Type B pancreatic cell (in vitro differentiated cells): ENCODE measurements around the gene ACTL6A. TPM values are rescaled to one million over a fixed set of nuclear protein-coding genes. Genes with fewer than 3 reads are reported as not detected.

Source experiments
- DNase-seq: peaks from one replicate; pipeline ENCODE4 v3.0.0; 2021; ENCODE audit warnings: mixed read lengths; ENCODE audit not compliant: unreplicated experiment; ENCODE audit errors: extremely low spot score
- H3K27ac Mint-ChIP-seq: 2 replicates; pipeline ENCODE4 v1.8.0; 2021; ENCODE audit warnings: mild to moderate bottlenecking, mixed read lengths
- H3K27me3 Mint-ChIP-seq: 2 replicates; pipeline ENCODE4 v1.8.0; 2021; ENCODE audit warnings: mixed read lengths
- H3K36me3 Mint-ChIP-seq: 2 replicates; pipeline ENCODE4 v1.8.0; 2021; ENCODE audit warnings: mixed read lengths
- H3K4me1 Mint-ChIP-seq: one replicate; pipeline ENCODE4 v1.8.0; 2021; ENCODE audit warnings: mixed read lengths; ENCODE audit not compliant: unreplicated experiment
- H3K4me3 Mint-ChIP-seq: 2 replicates; pipeline ENCODE4 v1.8.0; 2021; ENCODE audit warnings: mild to moderate bottlenecking, mixed read lengths
- H3K9me3 Mint-ChIP-seq: 2 replicates; pipeline ENCODE4 v1.8.0; 2021; ENCODE audit warnings: mixed read lengths
- total RNA-seq: library from RNA; stranded (reverse); gene quantifications from 2 replicates; pipeline ENCODE4 v1.2.1, GENCODE V29; 2021; ENCODE audit warnings: low replicate concordance
- TF ChIP-seq, protein P1 (sequence below): fragments of 200-600 bp; sonication (generic); conservative IDR thresholded peaks from 2 replicates; pipeline ENCODE4 v1.5.0; 2021; ENCODE audit warnings: antibody characterized with exemption, mild to moderate bottlenecking

ACTL6A gene
- total RNA-seq, 1 donor from 2014 or later = 69.5 TPM

DNA sequence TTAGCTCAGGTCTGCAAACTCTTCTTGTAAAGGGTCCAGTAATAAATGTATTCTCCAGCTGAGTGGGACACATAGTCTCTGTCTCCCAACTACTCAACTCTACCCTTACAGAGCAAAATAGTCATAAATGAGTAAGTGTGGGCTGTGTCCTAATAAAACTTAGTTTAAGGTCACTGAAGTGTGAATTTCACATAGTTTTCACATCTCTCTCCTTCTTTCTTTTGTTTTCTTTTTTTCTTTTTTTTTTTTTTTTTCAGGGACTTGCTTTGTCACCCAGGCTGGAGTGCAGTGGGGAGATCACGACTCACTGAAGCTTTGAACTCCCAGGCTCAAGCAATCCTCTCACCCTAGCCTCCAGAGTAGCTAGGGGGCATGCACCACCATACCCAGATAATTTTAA is 1.9 kb upstream of the ACTL6A start:
- peaks cover 21% of the 10 kb centered on the region for H3K4me1 Mint-ChIP-seq
- H3K4me3 Mint-ChIP-seq = no peak overlapping the region
- TF ChIP-seq, protein P1, sequence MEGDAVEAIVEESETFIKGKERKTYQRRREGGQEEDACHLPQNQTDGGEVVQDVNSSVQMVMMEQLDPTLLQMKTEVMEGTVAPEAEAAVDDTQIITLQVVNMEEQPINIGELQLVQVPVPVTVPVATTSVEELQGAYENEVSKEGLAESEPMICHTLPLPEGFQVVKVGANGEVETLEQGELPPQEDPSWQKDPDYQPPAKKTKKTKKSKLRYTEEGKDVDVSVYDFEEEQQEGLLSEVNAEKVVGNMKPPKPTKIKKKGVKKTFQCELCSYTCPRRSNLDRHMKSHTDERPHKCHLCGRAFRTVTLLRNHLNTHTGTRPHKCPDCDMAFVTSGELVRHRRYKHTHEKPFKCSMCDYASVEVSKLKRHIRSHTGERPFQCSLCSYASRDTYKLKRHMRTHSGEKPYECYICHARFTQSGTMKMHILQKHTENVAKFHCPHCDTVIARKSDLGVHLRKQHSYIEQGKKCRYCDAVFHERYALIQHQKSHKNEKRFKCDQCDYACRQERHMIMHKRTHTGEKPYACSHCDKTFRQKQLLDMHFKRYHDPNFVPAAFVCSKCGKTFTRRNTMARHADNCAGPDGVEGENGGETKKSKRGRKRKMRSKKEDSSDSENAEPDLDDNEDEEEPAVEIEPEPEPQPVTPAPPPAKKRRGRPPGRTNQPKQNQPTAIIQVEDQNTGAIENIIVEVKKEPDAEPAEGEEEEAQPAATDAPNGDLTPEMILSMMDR = no peak
- H3K9me3 Mint-ChIP-seq = no peaks in the 10 kb centered on the region
- H3K27ac Mint-ChIP-seq = no peak overlapping the region
- no peaks in the 10 kb centered on the region for H3K27me3 Mint-ChIP-seq
- no peaks in the 10 kb centered on the region for H3K36me3 Mint-ChIP-seq
- DNase-seq = no peak

DNA sequence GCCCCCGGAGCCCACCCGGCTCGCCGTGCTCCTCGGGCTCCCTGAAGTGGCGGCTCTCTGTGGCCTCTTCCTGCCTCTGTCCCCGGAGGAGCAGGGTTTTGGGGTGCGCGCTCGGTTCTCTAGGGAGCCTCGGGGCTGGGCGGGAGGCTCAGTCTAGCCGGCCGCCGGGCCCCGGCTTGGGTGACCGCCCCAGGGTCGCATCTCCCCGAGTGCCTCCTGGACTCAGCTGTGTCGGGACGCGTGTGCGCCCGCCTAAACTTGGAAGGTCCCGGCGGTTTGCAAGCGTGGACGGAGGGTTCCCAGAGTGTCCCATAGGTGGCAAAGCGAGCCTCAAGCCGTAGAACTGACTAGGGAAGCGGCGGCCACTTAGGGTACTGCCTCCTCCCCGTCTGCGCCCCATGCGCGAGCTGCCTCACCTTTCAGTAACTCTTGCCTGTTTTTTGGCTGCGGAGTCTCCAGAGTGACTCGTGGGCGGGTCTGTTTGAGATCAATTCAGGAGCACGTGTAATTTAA is 601 bp downstream of the ACTL6A start:
- Mint-ChIP-seq H3K4me3 (peak overlapping the region; percentile 98), H3K27ac (peak overlapping the region; percentile 87), H3K36me3 (no peaks in the 10 kb centered on the region), H3K27me3 (no peaks in the 10 kb centered on the region), H3K9me3 (no peaks in the 10 kb centered on the region), H3K4me1 (peaks cover 23% of the 10 kb centered on the region)
- DNase-seq = peak; percentile 77
- TF ChIP-seq, protein P1 = peak; percentile 74

DNA sequence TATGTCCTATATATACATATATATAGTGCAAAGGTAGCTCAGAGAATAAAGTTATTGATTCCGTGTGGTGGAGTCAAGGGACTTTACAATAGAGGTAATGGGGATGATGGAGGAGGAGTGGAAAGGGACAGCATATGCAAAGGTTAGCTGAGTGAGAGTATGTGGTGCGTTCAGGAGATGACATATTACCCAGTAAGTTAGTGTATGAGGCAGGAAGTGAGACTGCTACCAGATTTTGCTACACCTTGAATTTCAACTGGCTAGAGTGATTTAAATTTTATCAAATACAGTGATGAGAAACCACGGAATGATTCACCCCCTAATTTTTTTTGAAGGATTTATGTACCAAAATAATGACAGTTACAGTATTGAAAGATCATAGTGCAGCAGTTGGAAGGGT is 2.8 kb downstream of the ACTL6A start:
- H3K36me3 Mint-ChIP-seq = peaks cover 2% of the 10 kb centered on the region
- H3K27ac Mint-ChIP-seq = no peak overlapping the region
- peaks cover 18% of the 10 kb centered on the region for H3K4me1 Mint-ChIP-seq
- TF ChIP-seq, protein P1 = no peak
- H3K9me3 Mint-ChIP-seq = no peaks in the 10 kb centered on the region
- H3K27me3 Mint-ChIP-seq = no peaks in the 10 kb centered on the region
- no peak for DNase-seq
- H3K4me3 Mint-ChIP-seq = no peak overlapping the region

DNA sequence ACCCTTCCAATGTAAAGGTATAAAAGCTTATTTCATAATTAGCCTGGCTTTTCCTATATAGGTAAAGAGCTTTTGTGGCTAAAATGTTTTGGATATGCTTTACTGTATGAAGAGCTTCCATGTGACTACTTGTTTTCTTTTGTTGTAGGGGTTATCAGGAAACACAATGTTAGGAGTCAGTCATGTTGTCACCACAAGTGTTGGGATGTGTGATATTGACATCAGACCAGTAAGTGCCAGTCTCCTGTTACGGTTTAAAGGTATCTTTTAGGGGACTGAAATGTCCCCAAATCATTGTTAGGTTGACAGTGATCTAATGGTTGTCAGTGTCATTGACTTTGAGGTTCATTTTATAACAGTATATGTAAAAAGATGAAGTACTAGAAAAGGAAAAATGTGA is 18.3 kb downstream of the ACTL6A start:
- TF ChIP-seq, protein P1 = no peak
- H3K27me3 Mint-ChIP-seq = no peaks in the 10 kb centered on the region
- DNase-seq = no peak
- H3K4me1 Mint-ChIP-seq = no peaks in the 10 kb centered on the region
- H3K27ac Mint-ChIP-seq = no peak overlapping the region
- no peak overlapping the region for H3K4me3 Mint-ChIP-seq
- H3K9me3 Mint-ChIP-seq = no peaks in the 10 kb centered on the region
- H3K36me3 Mint-ChIP-seq = peaks cover 13% of the 10 kb centered on the region

DNA sequence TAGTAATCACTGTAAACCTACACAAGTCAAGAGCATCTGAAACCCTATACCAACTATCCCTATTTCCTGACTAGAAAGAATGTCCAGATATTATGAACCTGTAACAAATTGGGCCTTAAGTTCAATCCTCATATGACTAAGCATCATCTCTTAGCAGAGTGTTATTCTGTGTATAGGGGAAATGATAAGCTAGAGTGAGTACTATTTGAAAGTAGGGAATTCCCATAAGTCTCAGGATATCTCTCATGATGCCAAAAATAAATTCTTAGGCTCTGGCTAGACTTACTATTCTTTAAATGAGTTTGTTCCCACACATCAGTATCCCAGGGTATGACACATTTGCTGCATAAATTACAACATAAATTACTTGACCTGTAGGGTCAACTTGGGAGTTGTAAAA is 26.4 kb downstream of the ACTL6A start:
- Mint-ChIP-seq H3K4me1 (no peaks in the 10 kb centered on the region), H3K4me3 (no peak overlapping the region), H3K27me3 (no peaks in the 10 kb centered on the region), H3K27ac (no peak overlapping the region), H3K9me3 (no peaks in the 10 kb centered on the region), H3K36me3 (no peaks in the 10 kb centered on the region)
- DNase-seq = no peak
- TF ChIP-seq, protein P1 = no peak

DNA sequence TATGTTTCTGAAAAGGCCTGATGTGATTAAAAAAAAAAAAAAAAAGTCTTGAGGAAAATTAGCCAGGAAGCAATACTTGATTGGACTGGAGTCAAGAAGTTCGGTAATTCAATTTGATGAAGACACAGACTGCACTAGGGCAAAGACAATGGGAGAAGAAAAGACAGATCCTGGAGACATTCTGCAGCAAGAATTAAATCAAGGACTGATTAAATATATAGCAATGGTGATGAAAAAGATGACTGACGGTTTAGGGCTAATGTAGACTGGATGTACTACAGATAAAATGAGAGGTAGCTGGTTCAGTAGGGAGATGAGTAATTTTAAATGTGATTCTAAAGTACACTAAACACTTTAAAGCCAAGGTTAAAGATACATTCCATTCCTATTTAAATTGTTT is 27.9 kb downstream of the ACTL6A start:
- Mint-ChIP-seq H3K4me1 (no peaks in the 10 kb centered on the region), H3K9me3 (no peaks in the 10 kb centered on the region), H3K4me3 (no peak overlapping the region), H3K27me3 (no peaks in the 10 kb centered on the region), H3K36me3 (no peaks in the 10 kb centered on the region), H3K27ac (no peak overlapping the region)
- TF ChIP-seq, protein P1 = no peak
- DNase-seq = no peak
